ENCODE results near the gene TOX2.

TOX2 gene

DNA sequence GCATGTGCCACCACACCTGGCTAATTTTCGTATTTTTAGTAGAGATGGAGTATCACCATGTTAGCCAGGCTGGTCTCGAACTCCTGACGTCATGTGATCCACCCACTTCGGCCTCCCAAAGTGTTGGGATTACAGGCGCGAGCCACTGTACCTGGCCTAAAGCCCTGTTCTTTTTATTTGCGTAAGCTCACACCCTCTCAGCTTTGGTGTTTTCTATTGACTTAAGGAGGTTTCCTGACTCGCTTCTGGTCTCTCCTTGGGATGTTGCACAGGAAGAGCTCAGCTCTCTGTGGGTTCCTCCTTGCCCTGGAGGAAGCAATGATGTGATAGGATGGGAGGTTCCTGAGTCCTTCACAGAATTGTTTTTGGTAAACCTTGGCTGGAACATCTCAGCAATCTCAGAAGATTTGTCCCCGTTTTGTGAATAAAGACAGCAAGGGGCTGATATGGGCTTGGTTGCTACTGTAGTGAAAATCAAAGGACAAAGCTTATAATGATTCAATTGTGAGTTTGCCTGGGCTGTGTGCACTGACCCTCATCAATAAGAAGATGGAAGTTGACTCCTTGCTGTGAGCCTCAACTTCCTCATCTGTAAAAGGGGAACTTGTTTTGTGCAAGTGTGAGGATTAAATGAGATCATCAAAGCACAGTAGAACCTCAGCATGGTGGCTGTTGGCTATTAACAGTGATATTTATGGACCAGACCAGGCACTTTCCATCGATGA is 27.0 kb downstream of the TOX2 start:
- no peak overlapping the region for H3K27ac Mint-ChIP-seq
- DNase-seq, result no peak
- peak overlapping the region; percentile 19 for H3K4me3 Mint-ChIP-seq
- H3K36me3 Mint-ChIP-seq (ENCODE audit: low read depth), result no peaks in the 10 kb centered on the region
- no peaks in the 10 kb centered on the region for H3K9me3 Mint-ChIP-seq
- H3K4me1 Mint-ChIP-seq (ENCODE audit: low read depth), result peaks cover 57% of the 10 kb centered on the region
- H3K27me3 Mint-ChIP-seq, result peaks cover 23% of the 10 kb centered on the region

- Mint-ChIP-seq H3K36me3 (ENCODE audit: low read depth) (no peaks in the 10 kb centered on the region), H3K27ac (no peak overlapping the region), H3K27me3 (peaks cover 19% of the 10 kb centered on the region), H3K4me3 (peak overlapping the region; percentile 19), H3K4me1 (ENCODE audit: low read depth) (peaks cover 60% of the 10 kb centered on the region), H3K9me3 (no peaks in the 10 kb centered on the region)
- DNase-seq, result no peak
These were observed 27.5 kb downstream of the TOX2 start for GRCh38 chr20:43942201-43942590.

GRCh38 chr20:43942667-43943285 is 28.1 kb downstream of the TOX2 start:
- Mint-ChIP-seq H3K4me3 (no peak overlapping the region), H3K9me3 (no peaks in the 10 kb centered on the region), H3K36me3 (ENCODE audit: low read depth) (no peaks in the 10 kb centered on the region), H3K27me3 (peaks cover 24% of the 10 kb centered on the region), H3K4me1 (ENCODE audit: low read depth) (peaks cover 64% of the 10 kb centered on the region), H3K27ac (peak overlapping the region; percentile 75)
- no peak for DNase-seq

- no peaks in the 10 kb centered on the region for H3K36me3 Mint-ChIP-seq (ENCODE audit: low read depth)
- H3K9me3 Mint-ChIP-seq, result no peaks in the 10 kb centered on the region
- DNase-seq, result no peak
- H3K27me3 Mint-ChIP-seq, result peaks cover 28% of the 10 kb centered on the region
- no peak overlapping the region for H3K4me3 Mint-ChIP-seq
- H3K27ac Mint-ChIP-seq, result no peak overlapping the region
- H3K4me1 Mint-ChIP-seq (ENCODE audit: low read depth), result peaks cover 67% of the 10 kb centered on the region
These were observed 29.1 kb downstream of the TOX2 start for GRCh38 chr20:43943725-43944124.

GRCh38 chr20:43944653-43945235 is 30.1 kb downstream of the TOX2 start:
- Mint-ChIP-seq H3K27ac (no peak overlapping the region), H3K36me3 (ENCODE audit: low read depth) (no peaks in the 10 kb centered on the region), H3K9me3 (no peaks in the 10 kb centered on the region), H3K4me1 (ENCODE audit: low read depth) (peaks cover 72% of the 10 kb centered on the region), H3K4me3 (no peak overlapping the region), H3K27me3 (peaks cover 32% of the 10 kb centered on the region)
- DNase-seq, result no peak

GRCh38 chr20:43945391-43946205 is 30.9 kb downstream of the TOX2 start:
- Mint-ChIP-seq H3K27ac (no peak overlapping the region), H3K36me3 (ENCODE audit: low read depth) (no peaks in the 10 kb centered on the region), H3K9me3 (no peaks in the 10 kb centered on the region), H3K27me3 (peaks cover 28% of the 10 kb centered on the region), H3K4me1 (ENCODE audit: low read depth) (peaks cover 72% of the 10 kb centered on the region), H3K4me3 (no peak overlapping the region)
- DNase-seq, result no peak

DNA sequence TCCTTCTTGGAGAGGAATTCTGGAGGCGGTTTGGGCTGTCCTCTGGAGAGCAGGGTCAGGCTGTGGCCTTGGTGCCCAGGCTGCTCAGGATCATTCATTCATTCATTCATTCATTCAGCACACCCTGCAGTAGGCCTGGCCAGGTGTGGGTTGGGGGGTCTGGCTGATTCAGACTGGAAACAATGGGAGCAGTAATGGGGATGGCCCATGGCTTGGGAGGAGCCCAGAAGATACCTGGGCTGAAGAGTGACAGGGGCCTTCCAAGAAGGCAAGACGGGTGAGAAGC is 31.5 kb downstream of the TOX2 start:
- H3K36me3 Mint-ChIP-seq (ENCODE audit: low read depth), result no peaks in the 10 kb centered on the region
- H3K4me1 Mint-ChIP-seq (ENCODE audit: low read depth), result peaks cover 70% of the 10 kb centered on the region
- no peak overlapping the region for H3K27ac Mint-ChIP-seq
- H3K27me3 Mint-ChIP-seq, result peaks cover 25% of the 10 kb centered on the region
- DNase-seq, result no peak
- no peaks in the 10 kb centered on the region for H3K9me3 Mint-ChIP-seq
- no peak overlapping the region for H3K4me3 Mint-ChIP-seq

DNA sequence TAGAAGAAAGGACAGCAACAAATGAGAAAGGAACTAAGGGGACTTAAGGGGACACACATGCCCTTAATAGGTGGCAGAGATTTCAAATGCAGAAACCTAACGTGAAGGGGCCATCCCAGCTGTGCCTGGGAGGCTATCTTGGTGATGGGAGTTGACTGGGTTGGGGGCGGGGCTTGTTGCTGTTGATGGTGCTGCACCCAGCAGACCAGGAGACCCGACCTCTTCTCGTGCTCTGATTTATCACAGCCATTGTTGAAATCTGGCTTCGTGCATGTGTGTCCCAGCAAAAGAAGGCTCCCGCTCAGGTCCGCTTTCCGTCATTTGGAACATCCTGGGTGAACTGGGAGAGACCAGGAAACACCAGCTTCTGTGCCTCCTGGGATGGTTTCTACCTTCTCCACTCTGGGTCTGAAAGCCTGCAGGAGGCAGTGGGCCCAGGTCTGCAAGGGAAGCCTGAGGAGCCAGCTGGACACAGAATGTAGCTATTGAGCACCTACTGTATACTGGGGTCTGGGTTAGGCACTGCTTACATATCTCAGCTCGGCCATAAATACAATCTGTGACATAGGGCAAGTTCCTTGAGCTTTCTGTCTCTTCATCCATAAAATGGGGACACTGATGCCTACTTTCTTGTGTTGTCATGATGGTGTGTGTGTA is 32.1 kb downstream of the TOX2 start:
- peaks cover 25% of the 10 kb centered on the region for H3K27me3 Mint-ChIP-seq
- no peak for DNase-seq
- H3K36me3 Mint-ChIP-seq (ENCODE audit: low read depth), result no peaks in the 10 kb centered on the region
- peaks cover 65% of the 10 kb centered on the region for H3K4me1 Mint-ChIP-seq (ENCODE audit: low read depth)
- no peak overlapping the region for H3K27ac Mint-ChIP-seq
- H3K9me3 Mint-ChIP-seq, result no peaks in the 10 kb centered on the region
- no peak overlapping the region for H3K4me3 Mint-ChIP-seq

- peaks cover 62% of the 10 kb centered on the region for H3K4me1 Mint-ChIP-seq (ENCODE audit: low read depth)
- no peak for DNase-seq
- H3K27me3 Mint-ChIP-seq, result peaks cover 26% of the 10 kb centered on the region
- H3K4me3 Mint-ChIP-seq, result no peak overlapping the region
- no peak overlapping the region for H3K27ac Mint-ChIP-seq
- no peaks in the 10 kb centered on the region for H3K36me3 Mint-ChIP-seq (ENCODE audit: low read depth)
- H3K9me3 Mint-ChIP-seq, result no peaks in the 10 kb centered on the region
These were observed 32.7 kb downstream of the TOX2 start for GRCh38 chr20:43947316-43947710.

GRCh38 chr20:43948455-43948854 is 33.8 kb downstream of the TOX2 start:
- Mint-ChIP-seq H3K9me3 (no peaks in the 10 kb centered on the region), H3K27me3 (peaks cover 37% of the 10 kb centered on the region), H3K4me1 (ENCODE audit: low read depth) (peaks cover 61% of the 10 kb centered on the region), H3K36me3 (ENCODE audit: low read depth) (no peaks in the 10 kb centered on the region), H3K4me3 (no peak overlapping the region), H3K27ac (no peak overlapping the region)
- DNase-seq, result no peak

- no peaks in the 10 kb centered on the region for H3K9me3 Mint-ChIP-seq
- H3K27me3 Mint-ChIP-seq, result peaks cover 44% of the 10 kb centered on the region
- no peak for DNase-seq
- peaks cover 63% of the 10 kb centered on the region for H3K4me1 Mint-ChIP-seq (ENCODE audit: low read depth)
- no peak overlapping the region for H3K4me3 Mint-ChIP-seq
- no peak overlapping the region for H3K27ac Mint-ChIP-seq
- H3K36me3 Mint-ChIP-seq (ENCODE audit: low read depth), result no peaks in the 10 kb centered on the region
These were observed 34.6 kb downstream of the TOX2 start for GRCh38 chr20:43949248-43949647.

DNA sequence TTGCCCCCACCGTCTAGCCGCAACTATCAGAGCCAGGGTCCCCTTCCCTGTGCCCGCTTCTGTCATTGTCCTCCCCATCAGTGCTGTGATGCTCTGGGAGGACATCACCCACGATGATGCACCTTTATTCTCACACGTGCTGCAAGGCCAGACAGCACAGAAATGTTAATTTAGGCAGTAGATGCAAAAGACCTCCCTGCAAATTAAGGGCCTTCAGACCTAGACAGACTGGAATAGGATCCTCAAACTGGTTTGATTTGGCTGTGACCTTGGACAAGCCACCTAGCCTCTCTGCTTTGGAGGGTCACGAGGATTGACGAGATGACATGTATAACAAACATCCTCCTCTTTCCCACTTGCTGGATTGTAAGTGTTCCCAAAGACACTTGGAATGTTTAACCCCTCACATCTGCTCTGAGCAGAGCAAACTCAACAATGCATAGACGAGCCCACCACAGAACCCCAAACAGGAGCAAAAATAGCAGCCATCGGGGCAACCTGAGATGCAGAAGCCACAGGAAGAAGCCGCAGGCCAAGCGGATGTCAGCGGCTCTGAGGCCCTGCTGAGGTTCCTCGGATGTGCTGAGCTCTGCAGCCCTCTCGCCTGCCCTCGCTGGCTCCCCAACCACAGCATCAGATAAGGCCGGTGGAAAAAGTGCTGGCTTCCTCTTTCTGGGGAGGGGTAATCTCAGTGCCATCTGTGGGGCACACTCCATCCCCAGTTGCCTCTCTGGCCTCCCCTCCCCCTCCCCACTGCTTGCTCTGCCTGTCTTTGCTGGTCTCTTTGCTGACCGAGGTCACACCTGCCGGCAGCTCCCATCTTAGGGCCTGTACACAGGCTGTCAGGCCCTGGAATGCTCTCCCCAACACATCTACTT is 35.3 kb downstream of the TOX2 start:
- peaks cover 70% of the 10 kb centered on the region for H3K4me1 Mint-ChIP-seq (ENCODE audit: low read depth)
- no peaks in the 10 kb centered on the region for H3K36me3 Mint-ChIP-seq (ENCODE audit: low read depth)
- no peaks in the 10 kb centered on the region for H3K9me3 Mint-ChIP-seq
- H3K4me3 Mint-ChIP-seq, result no peak overlapping the region
- H3K27me3 Mint-ChIP-seq, result peaks cover 46% of the 10 kb centered on the region
- DNase-seq, result peak; percentile 75
- H3K27ac Mint-ChIP-seq, result peak overlapping the region; percentile 39

DNA sequence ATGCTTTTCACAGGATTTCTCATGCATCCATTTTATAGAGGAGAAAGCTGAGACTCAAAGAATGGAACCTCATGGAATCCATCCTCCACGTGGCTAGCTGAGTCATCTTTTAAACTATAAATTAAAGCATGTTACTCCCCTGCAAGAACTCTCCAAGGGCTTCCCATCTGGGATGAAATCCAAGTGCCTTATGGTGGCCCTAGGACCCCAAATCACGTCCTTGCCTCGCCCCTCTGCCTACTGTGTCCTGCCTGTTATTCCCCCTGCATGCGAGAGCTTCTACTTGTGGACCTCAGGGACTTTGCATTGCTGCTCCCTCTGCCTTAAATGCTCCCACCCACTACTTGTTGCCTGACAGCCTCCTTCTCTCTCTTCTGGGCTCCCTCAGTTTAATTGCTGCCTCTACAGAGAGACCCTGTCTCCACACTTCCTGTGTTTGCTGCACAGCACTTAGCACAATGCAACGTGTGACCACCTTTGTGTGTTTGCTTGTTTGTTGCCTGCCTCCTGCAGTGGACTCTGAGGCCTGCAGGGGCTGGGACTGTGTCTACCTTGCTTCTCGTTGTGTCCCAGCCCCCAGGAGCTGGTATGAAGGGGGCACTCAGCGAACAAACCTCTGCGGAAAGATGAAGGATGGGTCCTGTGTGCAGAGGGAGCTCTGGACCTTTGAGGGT is 39.4 kb downstream of the TOX2 start:
- Mint-ChIP-seq H3K36me3 (ENCODE audit: low read depth) (peaks cover 8% of the 10 kb centered on the region), H3K4me3 (peak overlapping the region; percentile 6), H3K27me3 (peaks cover 49% of the 10 kb centered on the region), H3K9me3 (peaks cover 11% of the 10 kb centered on the region), H3K27ac (peak overlapping the region; percentile 97), H3K4me1 (ENCODE audit: low read depth) (peaks cover 78% of the 10 kb centered on the region)
- DNase-seq, result no peak

All from activated T-cell treated with anti-CD3 and anti-CD28 coated beads, Interleukin-2, amount 50 U/mL, for 24 hours (primary cell).